GM23338 (cell line): ENCODE measurements around the gene TPCN2. TPM values are rescaled to one million over a fixed set of nuclear protein-coding genes. Genes with fewer than 3 reads are reported as not detected.

Experiments used
- ATAC-seq: fragments of 200-7000 bp; cut with Tn5 transposase; 3 replicates; pipeline ENCODE4 v1.9.1; 2020
- DNase-seq: peaks from one replicate; pipeline ENCODE4 v3.0.0-alpha.2; 2015; ENCODE audit warnings: low spot score
- H2AFZ ChIP-seq: fragments of 200-600 bp; sonication (generic); 2 replicates; pipeline ENCODE4 v1.8.0; 2016; ENCODE audit warnings: antibody characterized with exemption, mild to moderate bottlenecking, moderate library complexity
- H3F3A ChIP-seq: fragments of 200-600 bp; sonication (generic); replicated peaks from 2 replicates; pipeline ENCODE4 v1.8.0; 2017; ENCODE audit warnings: antibody characterized with exemption, mixed run types, low read depth
- H3K27ac ChIP-seq: fragments of 200-600 bp; sonication (generic); 2 replicates; pipeline ENCODE4 v1.6.1; 2016; ENCODE audit warnings: low read depth
- H3K27me3 ChIP-seq: fragments of 200-600 bp; sonication (generic); 2 replicates; pipeline ENCODE4 v1.8.0; 2016; ENCODE audit warnings: mild to moderate bottlenecking, mixed run types, moderate library complexity; ENCODE audit not compliant: insufficient read depth
- H3K36me3 ChIP-seq: fragments of 200-600 bp; sonication (generic); 2 replicates; pipeline ENCODE4 v1.8.0; 2016; ENCODE audit warnings: mild to moderate bottlenecking; ENCODE audit not compliant: insufficient read depth
- H3K4me1 ChIP-seq: fragments of 200-600 bp; sonication (generic); 2 replicates; pipeline ENCODE4 v1.8.0; 2016; ENCODE audit warnings: mild to moderate bottlenecking, moderate library complexity; ENCODE audit not compliant: insufficient read depth
- H3K4me2 ChIP-seq: fragments of 200-600 bp; sonication (generic); 2 replicates; pipeline ENCODE4 v1.7.1; 2017; ENCODE audit warnings: mixed run types
- H3K4me3 ChIP-seq: fragments of 200-600 bp; sonication (generic); 2 replicates; pipeline ENCODE4 v1.6.1; 2016; ENCODE audit warnings: mixed run types
- H3K79me2 ChIP-seq: fragments of 200-600 bp; sonication (generic); replicated peaks from 2 replicates; pipeline ENCODE4 v1.8.0; 2017; ENCODE audit warnings: mild to moderate bottlenecking; ENCODE audit not compliant: insufficient read depth
- H3K9me2 ChIP-seq: fragments of 200-600 bp; sonication (generic); 2 replicates; pipeline ENCODE4 v1.8.0; 2017; ENCODE audit not compliant: insufficient read depth
- H4K20me1 ChIP-seq: fragments of 200-600 bp; sonication (generic); replicated peaks from 2 replicates; pipeline ENCODE4 v1.8.0; 2017; ENCODE audit warnings: mild to moderate bottlenecking; ENCODE audit not compliant: insufficient read depth
- H3K27ac Mint-ChIP-seq: 2 replicates; pipeline ENCODE4 v1.8.0; 2020; ENCODE audit warnings: inconsistent platforms, mild to moderate bottlenecking, moderate library complexity, mixed read lengths
- H3K27me3 Mint-ChIP-seq: 3 replicates; pipeline ENCODE4 v1.8.0; 2022; ENCODE audit warnings: low read depth, mild to moderate bottlenecking, moderate library complexity, mixed read lengths, inconsistent platforms; ENCODE audit not compliant: insufficient read depth, poor library complexity
- H3K36me3 Mint-ChIP-seq: 3 replicates; pipeline ENCODE4 v1.8.0; 2021; ENCODE audit warnings: low read depth, mild to moderate bottlenecking, inconsistent platforms, moderate library complexity, mixed read lengths
- H3K4me1 Mint-ChIP-seq: 3 replicates; pipeline ENCODE4 v1.8.0; 2020; ENCODE audit warnings: mild to moderate bottlenecking, inconsistent platforms, mixed read lengths
- H3K4me3 Mint-ChIP-seq: 3 replicates; pipeline ENCODE4 v1.8.0; 2021; ENCODE audit warnings: moderate library complexity, mild to moderate bottlenecking, inconsistent platforms, mixed read lengths
- H3K9me3 Mint-ChIP-seq: 3 replicates; pipeline ENCODE4 v1.8.0; 2020; ENCODE audit warnings: moderate library complexity, mild to moderate bottlenecking, inconsistent platforms, mixed read lengths
- CREB1 ChIP-seq: fragments of 250-450 bp; sonication (Bioruptor Pico); IDR thresholded peaks from 2 replicates; pipeline ENCODE4 v1.5.0; 2020; ENCODE audit warnings: low read depth, mild to moderate bottlenecking, moderate library complexity
- EZH2 ChIP-seq: fragments of 200-600 bp; sonication (generic); IDR thresholded peaks from one replicate; pipeline ENCODE4 v1.8.0; 2017; ENCODE audit warnings: antibody characterized with exemption, mild to moderate bottlenecking, low read depth; ENCODE audit not compliant: unreplicated experiment
- EZH2phosphoT487 ChIP-seq: fragments of 200-600 bp; sonication (generic); IDR thresholded peaks from one replicate; pipeline ENCODE4 v1.8.1; 2018; ENCODE audit warnings: antibody characterized with exemption; ENCODE audit not compliant: unreplicated experiment
- JUNB ChIP-seq: IDR thresholded peaks from one replicate; pipeline ENCODE4 v1.6.1; 2016; ENCODE audit warnings: antibody characterized with exemption; ENCODE audit not compliant: unreplicated experiment
- NANOG ChIP-seq: IDR thresholded peaks from 2 replicates; pipeline ENCODE4 v1.6.1; 2016; ENCODE audit warnings: antibody characterized with exemption, borderline replicate concordance
- POLR2AphosphoS5 ChIP-seq: IDR thresholded peaks from 2 replicates; pipeline ENCODE4 v1.6.1; 2016; ENCODE audit warnings: antibody characterized with exemption, low read depth
- REST ChIP-seq: IDR thresholded peaks from one replicate; pipeline ENCODE4 v1.6.1; 2018; ENCODE audit warnings: antibody characterized with exemption; ENCODE audit not compliant: unreplicated experiment
- ZNF114 ChIP-seq: fragments of 250-450 bp; sonication (Bioruptor Pico); IDR thresholded peaks from 2 replicates; pipeline ENCODE4 v1.5.0; 2020; ENCODE audit warnings: mild to moderate bottlenecking, moderate library complexity
- ZNF331 ChIP-seq: fragments of 250-450 bp; sonication (Bioruptor Pico); IDR thresholded peaks from 2 replicates; pipeline ENCODE4 v1.5.0; 2020; ENCODE audit warnings: low read depth, mild to moderate bottlenecking, moderate library complexity
- polyA plus RNA-seq: library from polyadenylated mRNA; unstranded; fragments of >200 nt; fragmentation: Nextera tagmentation; extraction: Ambion mirVana; gene quantifications from 2 replicates; pipeline ENCODE4 v1.2.1, GENCODE V29; 2016
- total RNA-seq: library from RNA; depleted of rRNA; stranded (reverse); fragments of >200 nt; shearing (Covaris generic); gene quantifications from 2 replicates; pipeline ENCODE4 v1.2.3, GENCODE V29; 2014
- TF ChIP-seq, protein P1 (sequence below), 2 experiments: fragments of 200-600 bp in 1 of 2; sonication (generic) in 1 of 2; conservative IDR thresholded peaks; 2 replicates each; pipeline versions ENCODE4 v1.5.1 to v1.6.1; 2016 to 2017; ENCODE audit warnings: antibody characterized with exemption in 2 of 2, low read depth in 2 of 2, mild to moderate bottlenecking in 2 of 2, moderate library complexity in 1 of 2
- TF ChIP-seq, protein P2 (sequence below): fragments of 250-450 bp; sonication (Bioruptor Pico); IDR thresholded peaks from 2 replicates; pipeline ENCODE4 v1.5.0; 2020; ENCODE audit warnings: mild to moderate bottlenecking, moderate library complexity
- TF ChIP-seq, protein P3 (sequence below): IDR thresholded peaks from 2 replicates; pipeline ENCODE4 v1.6.1; 2016; ENCODE audit warnings: antibody characterized with exemption

TPCN2 gene
- total and polyA plus RNA-seq, 2 experiments from 2014 or later = 5.8 to 14.7 TPM

DNA sequence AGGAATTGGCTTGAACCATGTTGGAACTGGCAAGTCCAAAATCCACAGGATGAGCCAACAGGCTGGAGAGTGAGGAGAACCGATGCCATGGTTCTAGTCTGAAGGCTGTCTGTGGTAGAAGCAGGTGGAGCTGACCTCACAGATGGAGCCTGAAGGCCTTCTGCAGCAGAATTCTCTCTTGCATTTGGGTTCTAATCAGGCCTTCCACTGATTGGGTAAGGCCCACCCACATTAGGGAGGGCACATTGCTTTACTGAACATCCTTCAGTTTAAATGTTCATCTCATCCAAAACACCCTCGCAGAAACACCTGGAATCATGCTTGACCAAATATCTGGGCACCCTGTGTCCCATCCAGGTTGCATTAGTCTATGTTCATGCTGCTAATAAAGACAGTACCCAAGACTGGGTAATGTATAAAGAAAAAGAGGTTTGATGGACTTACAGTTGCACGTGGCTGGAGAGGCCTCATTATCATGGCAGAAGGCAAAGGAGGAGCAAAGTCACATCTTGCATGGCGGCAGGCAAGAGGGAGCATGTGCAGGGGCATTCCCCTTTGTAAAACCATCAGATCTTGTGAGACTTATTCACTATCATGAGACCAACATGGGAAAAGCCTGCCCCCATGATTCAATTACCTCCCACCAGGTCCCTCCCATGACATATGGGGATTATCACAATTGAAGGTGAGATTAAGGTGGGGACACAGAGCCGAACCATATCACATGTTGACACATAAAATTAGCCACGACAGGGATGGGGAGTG, 122.9 kb downstream of the TPCN2 start:
- Mint-ChIP-seq H3K36me3 (no peaks in the 10 kb centered on the region), H3K4me1 (no peaks in the 10 kb centered on the region; the same call in 2 of the 3 replicates), H3K27ac (no peak overlapping the region), H3K4me3 (no peak overlapping the region), H3K9me3 (peaks cover 5% of the 10 kb centered on the region), H3K27me3 (peaks cover 19% of the 10 kb centered on the region)
- H3K27ac ChIP-seq = no peak overlapping the region
- no peaks in the 10 kb centered on the region for H4K20me1 ChIP-seq
- no peaks in the 10 kb centered on the region for H3K27me3 ChIP-seq
- no peaks in the 10 kb centered on the region for H3K79me2 ChIP-seq
- no peaks in the 10 kb centered on the region; the same call in 1 of the 2 replicates for H3K4me1 ChIP-seq
- H3F3A ChIP-seq = no peaks in the 10 kb centered on the region
- no peaks in the 10 kb centered on the region for H3K36me3 ChIP-seq
- no peak overlapping the region for H3K4me3 ChIP-seq
- ATAC-seq (no peak), DNase-seq (no peak)
- H3K4me2 ChIP-seq = no peak overlapping the region
- H2AFZ ChIP-seq = no peak overlapping the region
- H3K9me2 ChIP-seq = no peaks in the 10 kb centered on the region; the same call in 1 of the 2 replicates
- TF ChIP-seq EZH2phosphoT487 (no peak), NANOG (no peak), ZNF331 (CRISPR knock-in tag) (no peak), REST (no peak), ZNF114 (no peak), CREB1 (CRISPR knock-in tag) (no peak), POLR2AphosphoS5 (no peak), EZH2 (no peak), JUNB (no peak)
- TF ChIP-seq, protein P1, sequence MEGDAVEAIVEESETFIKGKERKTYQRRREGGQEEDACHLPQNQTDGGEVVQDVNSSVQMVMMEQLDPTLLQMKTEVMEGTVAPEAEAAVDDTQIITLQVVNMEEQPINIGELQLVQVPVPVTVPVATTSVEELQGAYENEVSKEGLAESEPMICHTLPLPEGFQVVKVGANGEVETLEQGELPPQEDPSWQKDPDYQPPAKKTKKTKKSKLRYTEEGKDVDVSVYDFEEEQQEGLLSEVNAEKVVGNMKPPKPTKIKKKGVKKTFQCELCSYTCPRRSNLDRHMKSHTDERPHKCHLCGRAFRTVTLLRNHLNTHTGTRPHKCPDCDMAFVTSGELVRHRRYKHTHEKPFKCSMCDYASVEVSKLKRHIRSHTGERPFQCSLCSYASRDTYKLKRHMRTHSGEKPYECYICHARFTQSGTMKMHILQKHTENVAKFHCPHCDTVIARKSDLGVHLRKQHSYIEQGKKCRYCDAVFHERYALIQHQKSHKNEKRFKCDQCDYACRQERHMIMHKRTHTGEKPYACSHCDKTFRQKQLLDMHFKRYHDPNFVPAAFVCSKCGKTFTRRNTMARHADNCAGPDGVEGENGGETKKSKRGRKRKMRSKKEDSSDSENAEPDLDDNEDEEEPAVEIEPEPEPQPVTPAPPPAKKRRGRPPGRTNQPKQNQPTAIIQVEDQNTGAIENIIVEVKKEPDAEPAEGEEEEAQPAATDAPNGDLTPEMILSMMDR (conservative IDR thresholded peaks at IDR 0.05; ENCODE audit: low read depth in 2 of 2) = no peak
- TF ChIP-seq, protein P2, sequence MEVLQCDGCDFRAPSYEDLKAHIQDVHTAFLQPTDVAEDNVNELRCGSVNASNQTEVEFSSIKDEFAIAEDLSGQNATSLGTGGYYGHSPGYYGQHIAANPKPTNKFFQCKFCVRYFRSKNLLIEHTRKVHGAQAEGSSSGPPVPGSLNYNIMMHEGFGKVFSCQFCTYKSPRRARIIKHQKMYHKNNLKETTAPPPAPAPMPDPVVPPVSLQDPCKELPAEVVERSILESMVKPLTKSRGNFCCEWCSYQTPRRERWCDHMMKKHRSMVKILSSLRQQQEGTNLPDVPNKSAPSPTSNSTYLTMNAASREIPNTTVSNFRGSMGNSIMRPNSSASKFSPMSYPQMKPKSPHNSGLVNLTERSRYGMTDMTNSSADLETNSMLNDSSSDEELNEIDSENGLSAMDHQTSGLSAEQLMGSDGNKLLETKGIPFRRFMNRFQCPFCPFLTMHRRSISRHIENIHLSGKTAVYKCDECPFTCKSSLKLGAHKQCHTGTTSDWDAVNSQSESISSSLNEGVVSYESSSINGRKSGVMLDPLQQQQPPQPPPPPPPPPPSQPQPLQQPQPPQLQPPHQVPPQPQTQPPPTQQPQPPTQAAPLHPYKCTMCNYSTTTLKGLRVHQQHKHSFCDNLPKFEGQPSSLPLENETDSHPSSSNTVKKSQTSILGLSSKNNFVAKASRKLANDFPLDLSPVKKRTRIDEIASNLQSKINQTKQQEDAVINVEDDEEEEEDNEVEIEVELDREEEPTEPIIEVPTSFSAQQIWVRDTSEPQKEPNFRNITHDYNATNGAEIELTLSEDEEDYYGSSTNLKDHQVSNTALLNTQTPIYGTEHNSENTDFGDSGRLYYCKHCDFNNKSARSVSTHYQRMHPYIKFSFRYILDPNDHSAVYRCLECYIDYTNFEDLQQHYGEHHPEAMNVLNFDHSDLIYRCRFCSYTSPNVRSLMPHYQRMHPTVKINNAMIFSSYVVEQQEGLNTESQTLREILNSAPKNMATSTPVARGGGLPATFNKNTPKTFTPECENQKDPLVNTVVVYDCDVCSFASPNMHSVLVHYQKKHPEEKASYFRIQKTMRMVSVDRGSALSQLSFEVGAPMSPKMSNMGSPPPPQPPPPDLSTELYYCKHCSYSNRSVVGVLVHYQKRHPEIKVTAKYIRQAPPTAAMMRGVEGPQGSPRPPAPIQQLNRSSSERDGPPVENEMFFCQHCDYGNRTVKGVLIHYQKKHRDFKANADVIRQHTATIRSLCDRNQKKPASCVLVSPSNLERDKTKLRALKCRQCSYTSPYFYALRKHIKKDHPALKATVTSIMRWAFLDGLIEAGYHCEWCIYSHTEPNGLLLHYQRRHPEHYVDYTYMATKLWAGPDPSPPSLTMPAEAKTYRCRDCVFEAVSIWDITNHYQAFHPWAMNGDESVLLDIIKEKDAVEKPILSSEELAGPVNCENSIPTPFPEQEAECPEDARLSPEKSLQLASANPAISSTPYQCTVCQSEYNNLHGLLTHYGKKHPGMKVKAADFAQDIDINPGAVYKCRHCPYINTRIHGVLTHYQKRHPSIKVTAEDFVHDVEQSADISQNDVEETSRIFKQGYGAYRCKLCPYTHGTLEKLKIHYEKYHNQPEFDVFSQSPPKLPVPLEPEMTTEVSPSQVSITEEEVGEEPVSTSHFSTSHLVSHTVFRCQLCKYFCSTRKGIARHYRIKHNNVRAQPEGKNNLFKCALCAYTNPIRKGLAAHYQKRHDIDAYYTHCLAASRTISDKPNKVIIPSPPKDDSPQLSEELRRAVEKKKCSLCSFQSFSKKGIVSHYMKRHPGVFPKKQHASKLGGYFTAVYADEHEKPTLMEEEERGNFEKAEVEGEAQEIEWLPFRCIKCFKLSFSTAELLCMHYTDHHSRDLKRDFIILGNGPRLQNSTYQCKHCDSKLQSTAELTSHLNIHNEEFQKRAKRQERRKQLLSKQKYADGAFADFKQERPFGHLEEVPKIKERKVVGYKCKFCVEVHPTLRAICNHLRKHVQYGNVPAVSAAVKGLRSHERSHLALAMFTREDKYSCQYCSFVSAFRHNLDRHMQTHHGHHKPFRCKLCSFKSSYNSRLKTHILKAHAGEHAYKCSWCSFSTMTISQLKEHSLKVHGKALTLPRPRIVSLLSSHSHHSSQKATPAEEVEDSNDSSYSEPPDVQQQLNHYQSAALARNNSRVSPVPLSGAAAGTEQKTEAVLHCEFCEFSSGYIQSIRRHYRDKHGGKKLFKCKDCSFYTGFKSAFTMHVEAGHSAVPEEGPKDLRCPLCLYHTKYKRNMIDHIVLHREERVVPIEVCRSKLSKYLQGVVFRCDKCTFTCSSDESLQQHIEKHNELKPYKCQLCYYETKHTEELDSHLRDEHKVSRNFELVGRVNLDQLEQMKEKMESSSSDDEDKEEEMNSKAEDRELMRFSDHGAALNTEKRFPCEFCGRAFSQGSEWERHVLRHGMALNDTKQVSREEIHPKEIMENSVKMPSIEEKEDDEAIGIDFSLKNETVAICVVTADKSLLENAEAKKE (CRISPR knock-in tag) = no peak
- TF ChIP-seq, protein P3, sequence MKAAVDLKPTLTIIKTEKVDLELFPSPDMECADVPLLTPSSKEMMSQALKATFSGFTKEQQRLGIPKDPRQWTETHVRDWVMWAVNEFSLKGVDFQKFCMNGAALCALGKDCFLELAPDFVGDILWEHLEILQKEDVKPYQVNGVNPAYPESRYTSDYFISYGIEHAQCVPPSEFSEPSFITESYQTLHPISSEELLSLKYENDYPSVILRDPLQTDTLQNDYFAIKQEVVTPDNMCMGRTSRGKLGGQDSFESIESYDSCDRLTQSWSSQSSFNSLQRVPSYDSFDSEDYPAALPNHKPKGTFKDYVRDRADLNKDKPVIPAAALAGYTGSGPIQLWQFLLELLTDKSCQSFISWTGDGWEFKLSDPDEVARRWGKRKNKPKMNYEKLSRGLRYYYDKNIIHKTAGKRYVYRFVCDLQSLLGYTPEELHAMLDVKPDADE = no peak
